Mesenchymal stem cell (in vitro differentiated cells and primary cell): Measurements from ENCODE around the gene DRAXIN.

ENCODE experiments used
- DNase-seq: peaks from one replicate; pipeline ENCODE4 v3.0.0-alpha.2; 2013
- H2AFZ ChIP-seq: one replicate; pipeline ENCODE4 v1.6.1; 2013; ENCODE audit warnings: low read depth, mild to moderate bottlenecking, control low read depth, inconsistent platforms, low read length, moderate library complexity
- H2AK5ac ChIP-seq: 2 replicates; pipeline ENCODE4 v1.6.1; 2013; ENCODE audit warnings: low read length, moderate library complexity, mild to moderate bottlenecking, inconsistent platforms; ENCODE audit not compliant: severe bottlenecking
- H2BK120ac ChIP-seq: one replicate; pipeline ENCODE4 v1.6.1; 2013; ENCODE audit warnings: low read depth, mild to moderate bottlenecking, inconsistent platforms, low read length, moderate library complexity
- H2BK12ac ChIP-seq, 2 experiments: one replicate each; pipeline ENCODE4 v1.6.1; 2013; ENCODE audit warnings: inconsistent platforms in 2 of 2, low read length in 2 of 2, mild to moderate bottlenecking in 2 of 2, moderate library complexity in 2 of 2, control low read depth in 1 of 2
- H2BK15ac ChIP-seq: one replicate; pipeline ENCODE4 v1.6.1; 2013; ENCODE audit warnings: mild to moderate bottlenecking, low read depth, inconsistent platforms; ENCODE audit not compliant: poor library complexity, severe bottlenecking
- H2BK5ac ChIP-seq: 2 replicates; pipeline ENCODE4 v1.6.1; 2013; ENCODE audit warnings: low read depth, mild to moderate bottlenecking, low read length, control low read depth, inconsistent platforms; ENCODE audit not compliant: poor library complexity, severe bottlenecking
- H3K14ac ChIP-seq, 2 experiments: one replicate each; pipeline ENCODE4 v1.6.1; 2013; ENCODE audit warnings: inconsistent platforms in 2 of 2, low read length in 2 of 2, control low read depth in 1 of 2, mild to moderate bottlenecking in 1 of 2, moderate library complexity in 1 of 2
- H3K18ac ChIP-seq, 2 experiments: one replicate each; pipeline ENCODE4 v1.6.1; 2013; ENCODE audit warnings: inconsistent platforms in 2 of 2, low read length in 2 of 2, control low read depth in 1 of 2, low read depth in 1 of 2, mild to moderate bottlenecking in 1 of 2
- H3K23ac ChIP-seq, 2 experiments: one replicate each; pipeline ENCODE4 v1.6.1; 2013; ENCODE audit warnings: inconsistent platforms in 2 of 2, low read length in 2 of 2, mild to moderate bottlenecking in 2 of 2, moderate library complexity in 2 of 2, control low read depth in 1 of 2
- H3K27ac ChIP-seq: 2 replicates; pipeline ENCODE4 v1.5.1; 2013; ENCODE audit warnings: mild to moderate bottlenecking, moderate library complexity, low read length, control low read depth, inconsistent platforms; ENCODE audit not compliant: poor library complexity, severe bottlenecking
- H3K27me3 ChIP-seq, 2 experiments: 2 replicates each; pipeline versions ENCODE4 v1.6.1 to v1.7.0; 2013; ENCODE audit warnings: low read length in 2 of 2, mild to moderate bottlenecking in 2 of 2, moderate library complexity in 2 of 2, control low read depth in 1 of 2, inconsistent platforms in 1 of 2; ENCODE audit not compliant: control insufficient read depth in 1 of 2, insufficient read depth in 1 of 2
- H3K36me3 ChIP-seq, 2 experiments: 2 replicates each; pipeline versions ENCODE4 v1.6.1 to v1.7.0; 2013; ENCODE audit warnings: low read length in 2 of 2, control low read depth in 1 of 2, inconsistent platforms in 1 of 2, low read depth in 1 of 2, mild to moderate bottlenecking in 1 of 2; ENCODE audit not compliant: insufficient read depth in 2 of 2, control insufficient read depth in 1 of 2
- H3K4ac ChIP-seq, 2 experiments: one replicate each; pipeline ENCODE4 v1.6.1; 2013; ENCODE audit warnings: inconsistent platforms in 2 of 2, low read length in 2 of 2, mild to moderate bottlenecking in 2 of 2, moderate library complexity in 2 of 2, control low read depth in 1 of 2, low read depth in 1 of 2
- H3K4me1 ChIP-seq: 2 replicates; pipeline ENCODE4 v1.6.1; 2013; ENCODE audit warnings: low read depth, low read length, control low read depth; ENCODE audit not compliant: control insufficient read depth, insufficient read depth
- H3K4me2 ChIP-seq: 2 replicates; pipeline ENCODE4 v1.6.1; 2013; ENCODE audit warnings: low read length, mild to moderate bottlenecking, inconsistent platforms; ENCODE audit not compliant: poor library complexity, severe bottlenecking
- H3K4me3 ChIP-seq, 2 experiments: 2 replicates each; pipeline versions ENCODE4 v1.5.1 to v1.7.0; 2013; ENCODE audit warnings: low read length in 2 of 2, mild to moderate bottlenecking in 2 of 2, control low read depth in 1 of 2, low read depth in 1 of 2; ENCODE audit not compliant: insufficient read depth in 1 of 2
- H3K79me1 ChIP-seq: replicated peaks from 2 replicates; pipeline ENCODE4 v1.6.1; 2013; ENCODE audit warnings: mild to moderate bottlenecking, control low read depth, low read length, inconsistent platforms; ENCODE audit not compliant: poor library complexity, severe bottlenecking
- H3K9ac ChIP-seq: 2 replicates; pipeline ENCODE4 v1.7.0; 2013; ENCODE audit warnings: mild to moderate bottlenecking, low read length, moderate library complexity
- H3K9me3 ChIP-seq: 2 replicates; pipeline ENCODE4 v1.7.0; 2013; ENCODE audit warnings: mild to moderate bottlenecking, low read length; ENCODE audit not compliant: control insufficient read depth
- H4K8ac ChIP-seq: one replicate; pipeline ENCODE4 v1.6.1; 2013; ENCODE audit warnings: inconsistent platforms, mild to moderate bottlenecking, low read length, moderate library complexity
- H4K91ac ChIP-seq: one replicate; pipeline ENCODE4 v1.6.1; 2013; ENCODE audit warnings: mild to moderate bottlenecking, low read length, inconsistent platforms
- WGBS: methylation state at CpG from one replicate; pipeline ENCODE4 v1.1.7; 2013; ENCODE audit warnings: mixed read lengths; 5-methylcytosine and 5-hydroxymethylcytosine counted together

The DRAXIN gene

DNA sequence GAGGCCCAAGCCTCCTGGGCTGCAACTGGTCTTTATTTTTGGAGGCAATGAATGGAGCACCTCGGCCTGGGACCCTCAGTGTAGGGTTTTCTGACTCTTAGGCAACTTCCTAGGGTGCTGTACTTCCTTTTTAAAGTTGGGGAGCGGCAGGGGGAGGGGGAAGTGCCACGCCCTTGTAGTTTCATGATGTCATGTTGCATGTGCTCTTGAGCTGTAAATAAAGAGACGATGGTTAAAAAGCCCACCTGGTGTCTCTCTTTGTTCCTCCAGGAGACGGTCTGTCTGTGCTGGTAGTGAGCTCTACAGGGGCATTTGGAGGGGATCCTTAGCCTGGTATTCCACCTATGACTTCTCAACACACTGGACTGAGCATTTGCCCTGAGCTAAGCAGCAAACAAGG is 34.1 kb downstream of the DRAXIN start:
- H3K4me2 ChIP-seq = no peak overlapping the region
- no peak overlapping the region for H2BK120ac ChIP-seq
- H2BK5ac ChIP-seq = no peak overlapping the region
- H3K27me3 ChIP-seq = peaks cover 20 to 38% of the 10 kb centered on the region in 2 experiments
- H3K18ac ChIP-seq = no peak overlapping the region
- H3K36me3 ChIP-seq = peaks cover 0 to 3% of the 10 kb centered on the region in 2 experiments
- H4K91ac ChIP-seq = no peak overlapping the region
- H3K79me1 ChIP-seq = no peaks in the 10 kb centered on the region
- H3K4ac ChIP-seq = no peak overlapping the region
- H3K4me3 ChIP-seq = no peak overlapping the region
- 70% methylated on average over 5 of the region's 5 CpGs for WGBS
- H3K9ac ChIP-seq = no peak overlapping the region
- H2AK5ac ChIP-seq = no peak overlapping the region
- H3K14ac ChIP-seq = no peak overlapping the region
- peaks cover 14% of the 10 kb centered on the region for H3K4me1 ChIP-seq
- H2BK12ac ChIP-seq = no peak overlapping the region
- H2AFZ ChIP-seq = no peak overlapping the region
- no peak overlapping the region for H3K23ac ChIP-seq
- DNase-seq = no peak
- H3K27ac ChIP-seq = no peak overlapping the region
- H4K8ac ChIP-seq = no peak overlapping the region
- no peaks in the 10 kb centered on the region for H3K9me3 ChIP-seq
- no peak overlapping the region for H2BK15ac ChIP-seq

DNA sequence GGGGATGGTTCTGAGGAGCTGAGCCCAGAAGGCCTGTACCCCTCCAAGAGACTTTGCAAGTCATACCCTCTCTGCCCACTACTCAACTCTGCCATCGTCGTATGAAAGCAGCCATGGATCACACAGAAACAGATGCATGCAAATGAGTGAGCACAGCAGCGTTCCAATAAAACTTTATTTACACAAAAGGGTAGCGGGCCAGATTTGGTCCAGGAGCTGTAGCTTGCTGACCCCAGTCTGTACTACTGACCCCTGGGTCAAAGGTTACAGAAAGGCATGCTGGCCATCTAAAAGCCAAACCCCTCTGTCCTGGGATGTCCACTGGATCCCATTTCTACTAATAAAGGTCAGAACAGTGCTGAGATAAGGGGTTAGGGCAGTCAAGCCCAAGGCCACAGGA is 35.6 kb downstream of the DRAXIN start:
- 89% methylated on average over 4 of the region's 4 CpGs for WGBS
- Histone ChIP-seq H3K23ac (no peak overlapping the region), H2BK12ac (no peak overlapping the region)

DNA sequence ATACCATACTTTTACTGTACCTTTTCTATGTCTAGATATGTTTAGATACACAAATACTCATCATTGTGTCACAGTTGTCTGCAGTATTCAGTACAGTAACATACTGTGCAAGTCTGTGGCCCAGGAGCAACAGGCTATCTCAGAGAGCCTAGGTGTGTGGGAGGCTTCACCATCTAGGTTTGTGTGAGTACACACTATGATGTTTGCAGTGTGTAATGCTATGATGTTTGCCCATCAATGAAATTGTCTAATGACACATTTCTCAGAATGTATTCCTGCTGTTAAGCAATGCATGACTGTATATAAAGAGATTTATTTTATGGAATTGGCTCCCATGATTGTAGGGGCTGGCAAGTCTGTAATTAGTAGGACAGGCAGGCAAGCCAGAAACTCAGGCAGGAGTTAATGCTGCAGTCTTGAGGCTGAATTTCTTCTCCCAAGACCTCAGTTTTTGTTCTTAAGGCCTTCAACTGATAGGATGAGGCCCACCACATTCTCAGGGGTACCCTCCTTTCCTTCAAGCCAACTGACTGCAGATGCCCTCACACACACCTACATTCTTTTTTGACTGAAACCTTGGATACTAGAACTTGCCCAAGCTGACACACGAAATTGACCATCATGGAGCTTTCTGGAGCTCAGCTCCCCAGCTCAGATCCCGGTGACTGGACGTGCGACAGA is 36.8 kb downstream of the DRAXIN start:
- Histone ChIP-seq H3K14ac (no peak overlapping the region), H3K36me3 (peaks cover 0 to 3% of the 10 kb centered on the region in 2 experiments), H2BK12ac (peak overlapping the region in 1 of 2 experiments; percentile 23), H2BK120ac (no peak overlapping the region), H3K4ac (no peak overlapping the region), H3K23ac (no peak overlapping the region), H4K8ac (no peak overlapping the region), H3K9me3 (no peaks in the 10 kb centered on the region), H2AFZ (no peak overlapping the region), H3K18ac (no peak overlapping the region), H3K27ac (no peak overlapping the region), H2BK15ac (no peak overlapping the region), H3K9ac (no peak overlapping the region), H4K91ac (no peak overlapping the region), H3K4me3 (no peak overlapping the region), H2BK5ac (no peak overlapping the region), H3K4me2 (no peak overlapping the region), H2AK5ac (no peak overlapping the region), H3K4me1 (peaks cover 21% of the 10 kb centered on the region), H3K79me1 (no peaks in the 10 kb centered on the region), H3K27me3 (peaks cover 6 to 18% of the 10 kb centered on the region in 2 experiments)
- DNase-seq = no peak
- 90% methylated on average over 4 of the region's 4 CpGs for WGBS

More for the DNA sequence above, 35.6 kb downstream of the DRAXIN start:
- no peak overlapping the region for H3K14ac ChIP-seq
- H3K18ac ChIP-seq = no peak overlapping the region
- no peak overlapping the region for H2BK120ac ChIP-seq
- H3K9me3 ChIP-seq = no peaks in the 10 kb centered on the region
- H3K27me3 ChIP-seq = peaks cover 10 to 25% of the 10 kb centered on the region in 2 experiments
- no peak overlapping the region for H4K8ac ChIP-seq
- DNase-seq = no peak
- H3K9ac ChIP-seq = no peak overlapping the region
- no peak overlapping the region for H2AFZ ChIP-seq
- H2BK5ac ChIP-seq = no peak overlapping the region
- no peak overlapping the region for H2AK5ac ChIP-seq
- H4K91ac ChIP-seq = no peak overlapping the region
- H3K79me1 ChIP-seq = no peaks in the 10 kb centered on the region
- no peak overlapping the region for H3K4me3 ChIP-seq
- no peak overlapping the region for H3K27ac ChIP-seq
- H3K4ac ChIP-seq = no peak overlapping the region
- peaks cover 0 to 3% of the 10 kb centered on the region in 2 experiments for H3K36me3 ChIP-seq
- H2BK15ac ChIP-seq = no peak overlapping the region
- H3K4me1 ChIP-seq = peaks cover 19% of the 10 kb centered on the region
- H3K4me2 ChIP-seq = no peak overlapping the region

DNA sequence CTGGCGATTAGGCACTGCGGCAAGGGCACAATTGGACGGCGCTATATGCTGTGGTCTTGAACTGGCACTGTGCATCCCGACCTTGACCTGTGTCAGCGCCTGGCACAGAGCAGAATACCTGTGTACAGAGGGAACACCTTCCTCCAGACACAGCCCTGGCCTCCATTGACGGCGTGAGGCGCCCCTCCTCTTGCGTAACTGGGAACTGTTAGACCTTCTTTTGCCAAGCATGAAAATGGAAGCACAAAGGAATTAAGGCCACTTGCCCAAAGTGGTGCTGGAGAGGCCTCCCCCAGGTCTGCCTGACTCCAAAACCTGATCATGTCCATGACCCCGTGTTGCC is 37.6 kb downstream of the DRAXIN start:
- 96% methylated on average over 11 of the region's 11 CpGs for WGBS
- Histone ChIP-seq H3K4me3 (no peak overlapping the region), H3K79me1 (no peaks in the 10 kb centered on the region), H4K91ac (peak overlapping the region; percentile 5), H3K27ac (no peak overlapping the region), H2BK5ac (no peak overlapping the region), H2AFZ (no peak overlapping the region), H3K36me3 (peaks cover 0 to 3% of the 10 kb centered on the region in 2 experiments), H2BK15ac (no peak overlapping the region), H3K4me2 (no peak overlapping the region), H3K9ac (no peak overlapping the region), H3K18ac (peak overlapping the region in 1 of 2 experiments; percentile 87), H3K14ac (peak overlapping the region in 1 of 2 experiments; percentile 0), H3K23ac (no peak overlapping the region), H3K9me3 (no peaks in the 10 kb centered on the region), H3K4ac (no peak overlapping the region), H2BK12ac (peak overlapping the region; percentile 55), H4K8ac (peak overlapping the region; percentile 92), H2AK5ac (no peak overlapping the region), H3K4me1 (peaks cover 21% of the 10 kb centered on the region), H3K27me3 (peaks cover 2 to 13% of the 10 kb centered on the region in 2 experiments), H2BK120ac (no peak overlapping the region)
- DNase-seq = no peak
